Lung (tissue), 12 donors: Measurements from ENCODE around the gene SCGB3A1. TPM values are rescaled to one million over a fixed set of nuclear protein-coding genes. Genes with fewer than 3 reads are reported as not detected.

Experiments
- ATAC-seq: fragments of 200-7000 bp; cut with Tn5 transposase; one replicate; pipeline ENCODE4 v1.9.1; 2020; ENCODE audit warnings: moderate number of reproducible peaks; ENCODE audit not compliant: insufficient read depth, low FRiP score
- DNase-seq, 3 donors: peaks; one replicate each; pipeline ENCODE4 v3.0.0-alpha.2; 2013 to 2017
- H3K27ac ChIP-seq, 2 donors: one replicate each; pipeline ENCODE4 v1.5.1; 2013; ENCODE audit warnings: mild to moderate bottlenecking in 2 of 2, moderate library complexity in 2 of 2, control low read depth in 1 of 2, inconsistent platforms in 1 of 2, low read depth in 1 of 2, low read length in 1 of 2
- H3K27me3 ChIP-seq, 3 donors: one replicate each; pipeline ENCODE4 v1.5.1; 2013; ENCODE audit warnings: low read length in 2 of 3; ENCODE audit not compliant: control insufficient read depth in 3 of 3, insufficient read depth in 3 of 3
- H3K36me3 ChIP-seq, 4 donors: one replicate each; pipeline ENCODE4 v1.5.1; 2013; ENCODE audit warnings: low read length in 4 of 4, mild to moderate bottlenecking in 1 of 4, moderate library complexity in 1 of 4; ENCODE audit not compliant: control insufficient read depth in 4 of 4, insufficient read depth in 4 of 4
- H3K4me1 ChIP-seq, 5 donors: one replicate each; pipeline ENCODE4 v1.5.1; 2013; ENCODE audit warnings: low read length in 5 of 5, mild to moderate bottlenecking in 2 of 5, moderate library complexity in 1 of 5; ENCODE audit not compliant: control insufficient read depth in 5 of 5, insufficient read depth in 5 of 5
- H3K4me3 ChIP-seq: one replicate; pipeline ENCODE4 v1.5.1; 2013; ENCODE audit warnings: mild to moderate bottlenecking, control low read depth, moderate library complexity
- H3K9ac ChIP-seq, 2 donors: one replicate each; pipeline ENCODE4 v1.5.1; 2013; ENCODE audit warnings: low read length in 2 of 2, control low read depth in 1 of 2; ENCODE audit not compliant: insufficient read depth in 1 of 2
- H3K9me3 ChIP-seq, 4 donors: one replicate each; pipeline ENCODE4 v1.5.1; 2013; ENCODE audit warnings: low read length in 3 of 4, mild to moderate bottlenecking in 1 of 4, moderate library complexity in 1 of 4; ENCODE audit not compliant: control insufficient read depth in 4 of 4, insufficient read depth in 3 of 4
- CTCF ChIP-seq: IDR thresholded peaks from 2 replicates; pipeline ENCODE4 v1.5.1; 2012; ENCODE audit warnings: mild to moderate bottlenecking; ENCODE audit errors: control extremely low read depth, extremely low read depth
- WGBS, 2 donors: extraction: QIAGEN DNeasy Blood & Tissue Kit; methylation state at CpG; one replicate each; pipeline ENCODE4 v1.1.7; 2013; 5-methylcytosine and 5-hydroxymethylcytosine counted together
- polyA plus RNA-seq, 2 donors: library from polyadenylated mRNA; stranded (reverse); fragments of 200-250 nt; gene quantifications; one replicate each; pipeline ENCODE4 v1.2.1, GENCODE V29; 2013
- total RNA-seq, 2 donors: library from RNA; depleted of rRNA in 1 of 2; stranded (reverse); fragments of >200 nt in 1 of 2; gene quantifications; one replicate each; pipeline ENCODE4 v1.2.1, GENCODE V29; 2014 to 2021
- donor health status: control.
- donor health status: control.
- donor health status: Bipolar disorder and iron deficiency.
- donor health status: healthy.
- donor health status: DM: yes; HTN: yes; CAD: no.

SCGB3A1 gene
- total and polyA plus RNA-seq, 4 donors = 119 to 3,799 (median 1,024) TPM

- Histone ChIP-seq H3K4me1 (peaks cover 0 to 4% (median 0%) of the 10 kb centered on the region in 5 donors), H3K4me3 (no peak overlapping the region), H3K27me3 (no peaks in the 10 kb centered on the region), H3K9ac (no peak overlapping the region), H3K27ac (no peak overlapping the region), H3K36me3 (peaks cover 0 to 13% (median 12%) of the 10 kb centered on the region in 4 donors), H3K9me3 (no peaks in the 10 kb centered on the region)
- TF ChIP-seq CTCF = no peak
- ATAC-seq (no peak), DNase-seq (no peak)
- WGBS, 2 donors = 56 to 68% methylated on average over 3 of the region's 3 CpGs
Observed at GRCh38 chr5:180548563-180548962, 42.7 kb downstream of the SCGB3A1 start.

GRCh38 chr5:180545248-180545647, 46.1 kb downstream of the SCGB3A1 start:
- Histone ChIP-seq H3K27me3 (no peaks in the 10 kb centered on the region), H3K9ac (no peak overlapping the region), H3K4me1 (peaks cover 0 to 4% (median 0%) of the 10 kb centered on the region in 5 donors), H3K4me3 (no peak overlapping the region), H3K36me3 (peaks cover 0 to 12% (median 8%) of the 10 kb centered on the region in 4 donors), H3K9me3 (no peaks in the 10 kb centered on the region), H3K27ac (no peak overlapping the region)
- ATAC-seq (no peak), DNase-seq (no peak)
- TF ChIP-seq CTCF = no peak
- WGBS, 2 donors = 92 to 93% methylated on average over 3 of the region's 3 CpGs

GRCh38 chr5:180541710-180542109, 49.6 kb downstream of the SCGB3A1 start:
- no peak for DNase-seq
- H3K4me1 ChIP-seq = no peaks in the 10 kb centered on the region
- H3K36me3 ChIP-seq = peaks cover 0 to 8% (median 6%) of the 10 kb centered on the region in 4 donors
- no peaks in the 10 kb centered on the region for H3K9me3 ChIP-seq
- TF ChIP-seq CTCF = no peak
- no peak overlapping the region for H3K27ac ChIP-seq
- ATAC-seq = no peak
- no peak overlapping the region for H3K9ac ChIP-seq
- 91 to 93% methylated on average over 9 of the region's 9 CpGs for WGBS, 2 donors
- H3K4me3 ChIP-seq = no peak overlapping the region
- H3K27me3 ChIP-seq = no peaks in the 10 kb centered on the region

Other genes starting within 250 kb of the SCGB3A1 start
- gene GFPT2, start 238.2 kb downstream of the SCGB3A1 start, total RNA-seq = 10 to 100 TPM; 19.7 to 26.6 TPM
- 10 to 100 TPM; 11.1 to 14.9 TPM for gene GFPT2, start 238.2 kb downstream of the SCGB3A1 start, polyA plus RNA-seq
- gene CNOT6, start 97.1 kb downstream of the SCGB3A1 start, total RNA-seq = 10 to 100 TPM; 20.2 to 51.1 TPM
- 1 to 10 TPM; 8.7 to 9.3 TPM for gene CNOT6, start 97.1 kb downstream of the SCGB3A1 start, polyA plus RNA-seq
- gene FLT4, start 58.1 kb upstream of the SCGB3A1 start, total RNA-seq = 10 to 100 TPM; 34.3 to 42.1 TPM
- 10 to 100 TPM; 12.6 to 16.2 TPM for gene FLT4, start 58.1 kb upstream of the SCGB3A1 start, polyA plus RNA-seq
- not detected for gene OR2Y1, start 148.6 kb upstream of the SCGB3A1 start, total RNA-seq
- gene OR2Y1, start 148.6 kb upstream of the SCGB3A1 start, polyA plus RNA-seq = not detected
- 100 to 1,000 TPM; 117 to 274 TPM for gene MGAT1, start 211.3 kb upstream of the SCGB3A1 start, total RNA-seq
- gene MGAT1, start 211.3 kb upstream of the SCGB3A1 start, polyA plus RNA-seq = 100 to 1,000 TPM; 149 to 415 TPM